HG03066 (cell line): ENCODE results near the gene ATG7.
"Not testable (repeated sequence)": the region's sequence is repeated elsewhere in the genome, so short reads cannot be mapped to it uniquely, and the experiment has no call there.

Experiments
- ATAC-seq: cut with Tn5 transposase; IDR thresholded peaks from one replicate; pipeline ENCODE4 v1.9.1; 2021; ENCODE audit warnings: low read depth; ENCODE audit not compliant: unreplicated experiment

ATG7 gene

GRCh38 chr3:11382146-11382745 is 110.0 kb downstream of the ATG7 start:
- ATAC-seq = no peak

GRCh38 chr3:11384074-11384473 is 111.9 kb downstream of the ATG7 start:
- no peak for ATAC-seq

GRCh38 chr3:11385326-11385725 is 113.1 kb downstream of the ATG7 start:
- ATAC-seq = no peak

GRCh38 chr3:11385891-11386290 is 113.7 kb downstream of the ATG7 start:
- no peak for ATAC-seq

GRCh38 chr3:11386465-11387113 is 114.4 kb downstream of the ATG7 start:
- ATAC-seq = no peak

GRCh38 chr3:11389386-11390268 is 117.4 kb downstream of the ATG7 start:
- no peak for ATAC-seq

GRCh38 chr3:11390411-11391131 is 118.4 kb downstream of the ATG7 start:
- ATAC-seq = no peak

- ATAC-seq = no peak
Measured at GRCh38 chr3:11391174-11391879, 119.1 kb downstream of the ATG7 start.

GRCh38 chr3:11392014-11392859 is 120.0 kb downstream of the ATG7 start:
- no peak for ATAC-seq

- no peak for ATAC-seq
Measured at GRCh38 chr3:11392860-11393114, 120.6 kb downstream of the ATG7 start.

- no peak for ATAC-seq
Measured at GRCh38 chr3:11393401-11393800, 121.2 kb downstream of the ATG7 start.

- no peak for ATAC-seq
Measured at GRCh38 chr3:11394392-11394791, 122.2 kb downstream of the ATG7 start.

- no peak for ATAC-seq
Measured at GRCh38 chr3:11400213-11400612, 128.0 kb downstream of the ATG7 start.

GRCh38 chr3:11401434-11401833 is 129.2 kb downstream of the ATG7 start:
- ATAC-seq = no peak

GRCh38 chr3:11405323-11405722 is 133.1 kb downstream of the ATG7 start:
- ATAC-seq = no peak

- ATAC-seq = no peak
Measured at GRCh38 chr3:11407644-11408043, 135.4 kb downstream of the ATG7 start.

GRCh38 chr3:11408324-11408859 is 136.2 kb downstream of the ATG7 start:
- not testable (repeated sequence) for ATAC-seq

- no peak for ATAC-seq
Measured at GRCh38 chr3:11410564-11410963, 138.4 kb downstream of the ATG7 start.

- ATAC-seq = no peak
Measured at GRCh38 chr3:11411956-11412355, 139.8 kb downstream of the ATG7 start.
